ENCODE results near the gene ARHGEF19. TPM values are rescaled to one million over a fixed set of nuclear protein-coding genes. Genes with fewer than 3 reads are reported as not detected.
A peak's percentile ranks its signal among the peaks of the same experiment; 100 is the strongest.
"Not testable (repeated sequence)": the region's sequence is repeated elsewhere in the genome, so short reads cannot be mapped to it uniquely, and the experiment has no call there.

The ARHGEF19 gene
- total RNA-seq, 1 donor from 2014 or later: 0.52 TPM

DNA sequence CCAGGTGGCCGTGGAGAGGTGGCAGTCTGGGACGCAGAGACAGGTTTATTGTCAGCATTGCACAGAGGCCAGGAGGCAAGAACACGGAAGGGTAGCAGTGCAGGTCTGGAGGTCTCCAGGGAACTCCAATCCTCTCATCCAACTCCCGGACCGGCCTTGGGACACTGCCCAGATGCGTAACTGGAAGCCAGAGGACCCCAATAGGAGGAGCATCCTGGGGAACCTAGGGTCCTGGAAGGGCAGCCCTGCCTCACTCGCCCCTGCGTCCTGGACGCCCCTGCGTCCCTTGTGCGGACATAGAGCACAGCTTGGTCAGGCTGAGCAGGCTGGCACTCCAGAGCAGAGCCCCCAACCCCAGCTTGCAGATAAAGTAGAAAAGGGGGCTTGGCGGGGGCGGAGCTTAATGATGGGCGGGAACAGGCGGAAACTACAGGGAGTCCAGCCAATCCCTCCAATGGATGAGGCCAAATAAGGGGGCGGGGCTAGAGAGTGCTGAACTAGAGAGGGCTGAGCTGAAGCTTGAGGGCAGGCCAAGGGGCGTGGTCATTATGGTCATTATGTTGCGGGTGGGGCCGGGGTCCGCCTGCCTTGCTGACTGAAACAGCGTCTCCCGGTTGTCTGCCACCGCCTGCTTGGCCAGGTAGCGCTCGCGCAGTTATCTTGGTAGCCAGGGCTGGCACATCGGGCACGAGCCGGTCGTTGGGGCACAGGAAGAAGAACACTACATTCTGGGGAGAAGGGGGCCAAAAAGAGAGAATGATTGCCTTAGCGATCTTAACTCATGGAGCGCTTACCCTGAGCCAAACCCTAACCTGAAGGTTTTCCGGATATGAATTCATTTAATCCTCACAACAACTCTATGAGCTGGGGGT, 3.7 kb upstream of the ARHGEF19 start:
- Histone ChIP-seq H3K9me3 (ENCODE audit: control insufficient read depth in 3 of 3, low read length in 3 of 3) (no peaks in the 10 kb centered on the region), H3K27ac (ENCODE audit: low read depth, low read length) (no peak overlapping the region), H3K4me1 (ENCODE audit: control insufficient read depth in 3 of 3, insufficient read depth in 3 of 3, low read length in 3 of 3) (peaks cover 14 to 20% (median 17%) of the 10 kb centered on the region in 3 donors), H3K27me3 (ENCODE audit: control insufficient read depth in 3 of 3, insufficient read depth in 3 of 3, low read length in 3 of 3) (peaks cover 0 to 12% (median 4%) of the 10 kb centered on the region in 3 donors), H3K9ac (ENCODE audit: low read depth in 1 of 3, low read length in 3 of 3) (peak overlapping the region in 1 of 3 donors; percentile 46), H3K36me3 (ENCODE audit: control insufficient read depth in 3 of 3, insufficient read depth in 3 of 3, low read length in 3 of 3) (no peaks in the 10 kb centered on the region), H3K4me3 (ENCODE audit: low read length in 3 of 3) (peak overlapping the region; percentile 71 to 81 (median 78))

DNA sequence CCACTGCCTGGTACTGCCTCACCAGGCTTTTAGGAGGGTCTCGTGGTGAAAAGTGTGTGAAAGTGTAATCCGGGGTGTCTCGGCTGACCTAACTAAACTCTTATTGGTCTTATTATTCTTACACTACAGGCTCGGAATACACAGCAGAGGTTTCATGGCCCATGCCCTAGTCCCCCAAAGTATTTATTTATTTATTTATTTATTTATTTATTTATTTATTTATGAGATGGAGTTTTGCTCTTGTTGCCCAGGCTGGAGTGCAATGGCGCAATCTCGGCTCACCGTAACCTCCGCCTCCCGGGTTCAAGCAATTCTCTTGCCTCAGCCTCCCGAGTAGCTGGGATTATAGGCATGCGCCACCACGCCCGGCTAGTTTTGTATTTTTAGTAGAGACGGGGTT, 2.8 kb upstream of the ARHGEF19 start:
- not testable (repeated sequence) for H3K4me3 ChIP-seq (ENCODE audit: low read length in 3 of 3); H3K9me3 ChIP-seq (ENCODE audit: control insufficient read depth in 3 of 3, low read length in 3 of 3); H3K36me3 ChIP-seq (ENCODE audit: control insufficient read depth in 3 of 3, insufficient read depth in 3 of 3, low read length in 3 of 3); H3K9ac ChIP-seq (ENCODE audit: low read depth in 1 of 3, low read length in 3 of 3); H3K27ac ChIP-seq (ENCODE audit: low read depth, low read length)
- Histone ChIP-seq H3K4me1 (ENCODE audit: control insufficient read depth in 3 of 3, insufficient read depth in 3 of 3, low read length in 3 of 3) (peaks cover 14 to 20% (median 17%) of the 10 kb centered on the region in 3 donors), H3K27me3 (ENCODE audit: control insufficient read depth in 3 of 3, insufficient read depth in 3 of 3, low read length in 3 of 3) (peaks cover 0 to 12% (median 4%) of the 10 kb centered on the region in 3 donors)

DNA sequence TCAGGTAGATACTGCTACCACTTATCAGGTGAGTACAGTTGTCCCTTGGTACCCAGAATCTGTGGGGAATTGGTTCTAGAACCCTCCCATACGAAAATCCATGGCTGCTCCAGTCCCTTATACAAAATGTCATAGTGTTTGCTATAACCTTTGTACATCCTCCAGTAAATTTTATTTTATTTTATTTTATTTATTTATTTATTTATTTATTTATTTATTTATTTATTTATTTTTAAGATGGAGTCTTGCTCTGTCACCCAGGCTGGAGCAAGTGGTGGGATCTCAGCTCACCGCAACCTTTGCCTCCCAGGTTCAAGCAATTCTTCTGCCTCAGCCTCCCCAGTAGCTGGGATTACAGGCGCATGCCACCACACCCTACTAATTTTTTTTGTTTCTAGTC, 1.1 kb upstream of the ARHGEF19 start:
- Histone ChIP-seq H3K4me1 (ENCODE audit: control insufficient read depth in 3 of 3, insufficient read depth in 3 of 3, low read length in 3 of 3) (peaks cover 14 to 20% (median 17%) of the 10 kb centered on the region in 3 donors), H3K27me3 (ENCODE audit: control insufficient read depth in 3 of 3, insufficient read depth in 3 of 3, low read length in 3 of 3) (peaks cover 0 to 12% (median 4%) of the 10 kb centered on the region in 3 donors)
- not testable (repeated sequence) for H3K9me3 ChIP-seq (ENCODE audit: control insufficient read depth in 3 of 3, low read length in 3 of 3); H3K4me3 ChIP-seq (ENCODE audit: low read length in 3 of 3); H3K27ac ChIP-seq (ENCODE audit: low read depth, low read length); H3K36me3 ChIP-seq (ENCODE audit: control insufficient read depth in 3 of 3, insufficient read depth in 3 of 3, low read length in 3 of 3); H3K9ac ChIP-seq (ENCODE audit: low read depth in 1 of 3, low read length in 3 of 3)

DNA sequence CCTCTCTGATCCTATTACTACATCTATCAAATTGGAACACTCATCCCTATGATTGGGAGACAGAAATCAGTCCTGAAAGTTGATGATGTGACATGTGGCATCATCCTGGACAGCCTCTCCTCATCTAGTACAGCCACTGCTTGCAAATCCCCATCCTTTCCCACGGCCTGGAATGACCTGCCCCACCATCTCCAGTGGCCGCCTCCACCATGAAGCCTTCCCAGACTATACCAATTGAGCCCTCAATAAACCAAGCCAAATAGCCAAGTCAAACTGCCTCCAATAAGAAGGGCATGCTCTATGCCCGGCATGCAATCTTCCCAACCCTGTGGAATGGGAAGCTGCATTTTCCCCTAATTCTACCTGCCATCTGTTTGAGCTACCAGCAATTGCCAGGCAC, 561 bp upstream of the ARHGEF19 start:
- Histone ChIP-seq H3K9me3 (ENCODE audit: control insufficient read depth in 3 of 3, low read length in 3 of 3) (no peaks in the 10 kb centered on the region), H3K27me3 (ENCODE audit: control insufficient read depth in 3 of 3, insufficient read depth in 3 of 3, low read length in 3 of 3) (peaks cover 0 to 15% (median 7%) of the 10 kb centered on the region in 3 donors), H3K9ac (ENCODE audit: low read depth in 1 of 3, low read length in 3 of 3) (no peak overlapping the region), H3K36me3 (ENCODE audit: control insufficient read depth in 3 of 3, insufficient read depth in 3 of 3, low read length in 3 of 3) (no peaks in the 10 kb centered on the region), H3K4me3 (ENCODE audit: low read length in 3 of 3) (no peak overlapping the region), H3K27ac (ENCODE audit: low read depth, low read length) (no peak overlapping the region), H3K4me1 (ENCODE audit: control insufficient read depth in 3 of 3, insufficient read depth in 3 of 3, low read length in 3 of 3) (peaks cover 14 to 20% (median 17%) of the 10 kb centered on the region in 3 donors)

DNA sequence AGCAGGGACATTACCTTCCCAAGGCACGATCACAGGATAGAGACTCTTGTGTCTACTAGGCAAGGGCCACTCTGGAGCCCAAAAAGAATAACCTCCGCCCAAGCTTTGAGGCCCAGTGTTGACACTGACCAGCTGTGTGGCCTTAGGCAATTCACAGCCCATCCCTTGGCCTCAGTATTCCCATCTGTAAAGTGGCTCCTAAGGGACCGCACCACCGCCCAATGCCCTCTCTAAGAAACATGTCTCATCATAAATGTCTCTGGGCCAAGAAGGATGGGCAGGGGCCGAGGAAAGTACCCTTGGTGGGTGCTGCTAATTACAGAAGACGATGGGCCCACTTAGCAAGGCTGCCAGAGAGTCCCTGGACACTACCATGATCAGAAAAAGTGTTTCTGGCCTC, 628 bp downstream of the ARHGEF19 start:
- peaks cover 6 to 27% (median 7%) of the 10 kb centered on the region in 3 donors for H3K27me3 ChIP-seq (ENCODE audit: control insufficient read depth in 3 of 3, insufficient read depth in 3 of 3, low read length in 3 of 3)
- no peaks in the 10 kb centered on the region for H3K36me3 ChIP-seq (ENCODE audit: control insufficient read depth in 3 of 3, insufficient read depth in 3 of 3, low read length in 3 of 3)
- no peak overlapping the region for H3K4me3 ChIP-seq (ENCODE audit: low read length in 3 of 3)
- peaks cover 12 to 16% (median 15%) of the 10 kb centered on the region in 3 donors for H3K4me1 ChIP-seq (ENCODE audit: control insufficient read depth in 3 of 3, insufficient read depth in 3 of 3, low read length in 3 of 3)
- no peaks in the 10 kb centered on the region for H3K9me3 ChIP-seq (ENCODE audit: control insufficient read depth in 3 of 3, low read length in 3 of 3)
- H3K9ac ChIP-seq (ENCODE audit: low read depth in 1 of 3, low read length in 3 of 3): no peak overlapping the region
- no peak overlapping the region for H3K27ac ChIP-seq (ENCODE audit: low read depth, low read length)

DNA sequence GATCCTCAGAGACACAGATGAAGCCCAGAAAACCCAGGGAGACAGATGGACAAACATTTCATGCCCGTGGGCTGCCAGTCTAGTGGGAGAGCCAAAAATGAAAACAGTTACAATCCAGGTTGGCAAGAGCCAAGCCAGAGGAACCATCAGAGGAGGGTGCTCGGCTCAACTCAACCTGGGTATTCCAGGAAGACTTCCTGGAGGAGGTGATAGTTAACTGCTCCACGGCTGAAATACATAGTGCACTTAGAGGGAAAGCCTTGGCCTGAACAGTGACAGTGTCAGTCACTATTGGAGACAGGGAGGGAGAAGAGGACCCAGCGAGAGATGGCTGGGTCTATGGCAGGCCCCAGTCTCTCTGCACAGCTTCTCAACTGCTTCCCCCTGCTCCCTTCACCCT, 1.9 kb downstream of the ARHGEF19 start:
- no peaks in the 10 kb centered on the region for H3K9me3 ChIP-seq (ENCODE audit: control insufficient read depth in 3 of 3, low read length in 3 of 3)
- no peaks in the 10 kb centered on the region for H3K36me3 ChIP-seq (ENCODE audit: control insufficient read depth in 3 of 3, insufficient read depth in 3 of 3, low read length in 3 of 3)
- H3K9ac ChIP-seq (ENCODE audit: low read depth in 1 of 3, low read length in 3 of 3): no peak overlapping the region
- peaks cover 5 to 9% (median 9%) of the 10 kb centered on the region in 3 donors for H3K4me1 ChIP-seq (ENCODE audit: control insufficient read depth in 3 of 3, insufficient read depth in 3 of 3, low read length in 3 of 3)
- H3K4me3 ChIP-seq (ENCODE audit: low read length in 3 of 3): no peak overlapping the region
- peaks cover 3 to 24% (median 7%) of the 10 kb centered on the region in 3 donors for H3K27me3 ChIP-seq (ENCODE audit: control insufficient read depth in 3 of 3, insufficient read depth in 3 of 3, low read length in 3 of 3)
- no peak overlapping the region for H3K27ac ChIP-seq (ENCODE audit: low read depth, low read length)

DNA sequence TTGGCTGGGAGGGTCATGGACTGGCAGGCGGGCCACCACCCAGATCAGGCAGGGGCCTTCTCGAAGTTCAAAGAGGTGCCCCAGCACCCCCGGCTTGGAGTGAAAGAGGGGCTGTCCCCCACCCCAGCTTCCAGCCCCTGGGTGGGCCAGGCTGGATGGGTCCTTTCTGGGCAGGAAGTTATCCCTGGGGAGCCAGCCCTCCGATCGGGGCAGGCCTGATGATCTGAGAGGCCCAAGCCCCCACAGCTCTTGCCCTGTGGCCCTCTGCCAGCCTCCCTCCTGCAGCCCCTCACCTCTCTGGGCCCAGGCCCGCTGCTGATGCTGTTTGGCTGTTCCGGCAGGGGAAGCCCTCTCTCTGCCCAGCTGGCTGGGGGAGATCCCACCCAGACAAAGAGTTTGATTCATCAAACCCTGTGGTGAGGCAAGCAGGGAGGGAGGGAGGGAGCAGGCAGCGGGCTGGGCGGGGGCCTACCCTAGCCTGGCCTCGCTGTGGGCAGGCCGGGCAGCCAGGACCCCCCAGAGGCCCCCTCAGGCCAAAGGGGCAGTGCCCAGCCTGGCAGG, 2.5 kb downstream of the ARHGEF19 start:
- Histone ChIP-seq H3K4me1 (ENCODE audit: control insufficient read depth in 3 of 3, insufficient read depth in 3 of 3, low read length in 3 of 3) (peaks cover 5 to 9% (median 9%) of the 10 kb centered on the region in 3 donors), H3K27me3 (ENCODE audit: control insufficient read depth in 3 of 3, insufficient read depth in 3 of 3, low read length in 3 of 3) (peaks cover 3 to 24% (median 7%) of the 10 kb centered on the region in 3 donors), H3K9me3 (ENCODE audit: control insufficient read depth in 3 of 3, low read length in 3 of 3) (no peaks in the 10 kb centered on the region), H3K4me3 (ENCODE audit: low read length in 3 of 3) (no peak overlapping the region), H3K36me3 (ENCODE audit: control insufficient read depth in 3 of 3, insufficient read depth in 3 of 3, low read length in 3 of 3) (no peaks in the 10 kb centered on the region), H3K27ac (ENCODE audit: low read depth, low read length) (no peak overlapping the region), H3K9ac (ENCODE audit: low read depth in 1 of 3, low read length in 3 of 3) (no peak overlapping the region)

DNA sequence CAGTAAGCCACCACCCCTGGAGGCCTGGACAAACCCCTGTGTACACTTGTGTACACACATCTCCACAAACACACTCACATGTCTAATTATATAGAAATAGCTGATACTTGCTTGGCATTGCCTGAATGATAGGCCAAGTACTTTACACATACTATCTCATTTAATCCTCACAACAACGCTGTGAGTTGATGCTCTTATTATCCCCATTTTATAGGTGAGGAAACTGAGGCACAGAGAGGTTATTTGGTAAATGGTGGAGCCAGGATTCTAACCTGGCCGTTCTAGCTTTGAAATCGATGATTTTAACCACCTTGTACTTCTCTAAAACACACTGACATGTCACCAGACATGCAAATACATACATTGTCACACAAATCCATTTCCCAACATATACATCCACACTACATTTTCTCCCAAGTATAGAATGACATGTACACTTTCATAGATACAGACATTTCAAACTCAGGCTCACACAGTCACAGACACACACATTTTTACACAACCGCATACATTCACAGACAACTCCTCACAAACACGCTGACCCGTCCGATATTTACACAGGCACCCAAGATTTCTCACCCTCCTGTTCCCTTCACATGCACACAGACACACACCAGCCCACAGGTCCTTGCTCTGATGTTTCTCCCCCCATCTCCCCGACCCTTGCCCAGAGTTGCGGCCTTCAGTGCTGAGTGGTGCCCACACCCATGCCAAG, 3.2 kb downstream of the ARHGEF19 start:
- no peaks in the 10 kb centered on the region for H3K36me3 ChIP-seq (ENCODE audit: control insufficient read depth in 3 of 3, insufficient read depth in 3 of 3, low read length in 3 of 3)
- H3K4me3 ChIP-seq (ENCODE audit: low read length in 3 of 3): no peak overlapping the region
- peaks cover 3 to 24% (median 7%) of the 10 kb centered on the region in 3 donors for H3K27me3 ChIP-seq (ENCODE audit: control insufficient read depth in 3 of 3, insufficient read depth in 3 of 3, low read length in 3 of 3)
- no peaks in the 10 kb centered on the region for H3K9me3 ChIP-seq (ENCODE audit: control insufficient read depth in 3 of 3, low read length in 3 of 3)
- H3K27ac ChIP-seq (ENCODE audit: low read depth, low read length): no peak overlapping the region
- no peak overlapping the region for H3K9ac ChIP-seq (ENCODE audit: low read depth in 1 of 3, low read length in 3 of 3)
- H3K4me1 ChIP-seq (ENCODE audit: control insufficient read depth in 3 of 3, insufficient read depth in 3 of 3, low read length in 3 of 3): peaks cover 5 to 9% (median 9%) of the 10 kb centered on the region in 3 donors

DNA sequence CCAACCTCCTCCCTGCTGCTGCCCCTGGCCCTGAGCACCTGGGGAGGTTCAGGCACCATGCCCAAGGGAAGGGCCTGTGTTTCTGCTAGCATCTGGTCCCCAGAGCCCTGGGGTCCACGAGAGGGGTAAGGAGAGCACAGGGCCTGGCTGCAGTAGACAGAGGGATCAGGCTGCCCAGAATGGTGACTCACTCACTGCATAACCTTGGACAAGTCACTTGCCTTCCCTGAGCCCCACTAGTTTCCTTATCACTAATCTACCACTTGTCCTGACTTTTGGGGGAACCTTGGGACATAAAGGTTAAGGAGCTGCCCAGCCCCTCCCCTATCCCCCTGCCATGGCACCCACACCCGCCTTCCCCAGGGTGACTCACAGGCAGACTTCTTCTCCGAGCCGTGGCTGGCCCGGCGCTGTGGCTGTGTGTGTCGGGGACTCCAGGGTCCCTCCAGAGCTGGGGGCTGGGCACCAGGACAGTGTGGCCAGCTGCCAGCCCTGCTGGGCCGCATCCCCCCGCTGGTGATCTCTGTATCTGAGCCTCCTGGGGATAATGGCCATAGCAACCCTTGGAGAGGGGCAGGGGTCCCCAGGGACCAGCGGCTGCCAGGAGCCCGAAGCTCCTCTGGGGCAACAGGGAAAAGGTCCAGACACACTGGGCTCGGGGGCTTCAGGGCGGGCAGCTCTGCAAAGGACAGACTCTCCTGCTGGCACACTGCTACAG, 4.0 kb downstream of the ARHGEF19 start:
- Histone ChIP-seq H3K4me1 (ENCODE audit: control insufficient read depth in 3 of 3, insufficient read depth in 3 of 3, low read length in 3 of 3) (peaks cover 5 to 9% (median 9%) of the 10 kb centered on the region in 3 donors), H3K9ac (ENCODE audit: low read depth in 1 of 3, low read length in 3 of 3) (no peak overlapping the region), H3K27me3 (ENCODE audit: control insufficient read depth in 3 of 3, insufficient read depth in 3 of 3, low read length in 3 of 3) (peaks cover 3 to 24% (median 7%) of the 10 kb centered on the region in 3 donors), H3K4me3 (ENCODE audit: low read length in 3 of 3) (no peak overlapping the region), H3K36me3 (ENCODE audit: control insufficient read depth in 3 of 3, insufficient read depth in 3 of 3, low read length in 3 of 3) (no peaks in the 10 kb centered on the region), H3K27ac (ENCODE audit: low read depth, low read length) (no peak overlapping the region), H3K9me3 (ENCODE audit: control insufficient read depth in 3 of 3, low read length in 3 of 3) (no peaks in the 10 kb centered on the region)
